Glutamatergic neuron (in vitro differentiated cells): ENCODE results near the gene TICRR. TPM values are rescaled to one million over a fixed set of nuclear protein-coding genes. Genes with fewer than 3 reads are reported as not detected.

Experiments used
- DNase-seq: peaks from one replicate; pipeline ENCODE4 v3.0.0; 2022
- H3K27ac Mint-ChIP-seq: one replicate; pipeline ENCODE4 v1.8.0; 2020; ENCODE audit warnings: mild to moderate bottlenecking, mixed read lengths, inconsistent platforms; ENCODE audit not compliant: unreplicated experiment
- H3K27me3 Mint-ChIP-seq: one replicate; pipeline ENCODE4 v1.8.0; 2020; ENCODE audit warnings: mild to moderate bottlenecking, moderate library complexity, mixed read lengths, inconsistent platforms; ENCODE audit not compliant: unreplicated experiment
- H3K36me3 Mint-ChIP-seq: one replicate; pipeline ENCODE4 v1.8.0; 2020; ENCODE audit warnings: mild to moderate bottlenecking, mixed read lengths, inconsistent platforms; ENCODE audit not compliant: unreplicated experiment
- H3K4me1 Mint-ChIP-seq: one replicate; pipeline ENCODE4 v1.8.0; 2020; ENCODE audit warnings: mild to moderate bottlenecking, low read depth, mixed read lengths, inconsistent platforms; ENCODE audit not compliant: unreplicated experiment
- H3K4me3 Mint-ChIP-seq: one replicate; pipeline ENCODE4 v1.8.0; 2020; ENCODE audit warnings: mild to moderate bottlenecking, mixed read lengths, inconsistent platforms; ENCODE audit not compliant: unreplicated experiment
- H3K9me3 Mint-ChIP-seq: one replicate; pipeline ENCODE4 v1.8.0; 2020; ENCODE audit warnings: mild to moderate bottlenecking, moderate library complexity, mixed read lengths, inconsistent platforms; ENCODE audit not compliant: unreplicated experiment
- total RNA-seq: library from RNA; stranded (reverse); fragmentation: NEBNext Ultra II Directional; extraction: Animal tissue kit (Norgen Biotek cat#: 25700); gene quantifications from one replicate; pipeline ENCODE4 v1.2.1, GENCODE V29; 2021; ENCODE audit not compliant: unreplicated experiment
- TF ChIP-seq, protein P1 (sequence below): fragments of 200-600 bp; sonication (generic); IDR thresholded peaks from one replicate; pipeline ENCODE4 v1.5.0; 2021; ENCODE audit not compliant: partially characterized antibody, unreplicated experiment

Gene TICRR
- total RNA-seq, 1 donor from 2014 or later: 2.7 TPM

DNA sequence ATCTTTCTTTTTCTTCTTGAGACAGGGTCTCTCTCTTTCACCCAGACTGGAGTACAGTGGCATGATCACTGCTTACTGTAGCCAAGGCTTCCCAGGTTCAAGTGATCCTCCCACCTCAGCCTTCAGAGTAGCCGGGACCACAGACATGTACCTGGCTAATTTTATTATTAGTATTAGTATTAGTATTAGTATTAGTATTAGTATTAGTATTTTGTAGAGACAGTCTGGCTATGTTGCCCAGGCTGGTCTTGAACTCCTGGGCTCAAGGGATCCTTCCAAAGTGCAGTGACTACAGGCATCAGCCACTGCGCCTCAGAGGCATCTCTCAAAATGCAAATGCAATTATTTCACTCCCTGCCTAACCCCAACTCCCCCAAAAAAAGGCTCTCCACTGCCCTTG is 78.3 kb downstream of the TICRR start:
- Mint-ChIP-seq H3K9me3 (peaks cover 12% of the 10 kb centered on the region), H3K4me3 (no peak overlapping the region), H3K27ac (no peak overlapping the region), H3K36me3 (peaks cover 4% of the 10 kb centered on the region), H3K27me3 (peaks cover 7% of the 10 kb centered on the region), H3K4me1 (peaks cover 5% of the 10 kb centered on the region)
- DNase-seq: no peak
- TF ChIP-seq, protein P1, sequence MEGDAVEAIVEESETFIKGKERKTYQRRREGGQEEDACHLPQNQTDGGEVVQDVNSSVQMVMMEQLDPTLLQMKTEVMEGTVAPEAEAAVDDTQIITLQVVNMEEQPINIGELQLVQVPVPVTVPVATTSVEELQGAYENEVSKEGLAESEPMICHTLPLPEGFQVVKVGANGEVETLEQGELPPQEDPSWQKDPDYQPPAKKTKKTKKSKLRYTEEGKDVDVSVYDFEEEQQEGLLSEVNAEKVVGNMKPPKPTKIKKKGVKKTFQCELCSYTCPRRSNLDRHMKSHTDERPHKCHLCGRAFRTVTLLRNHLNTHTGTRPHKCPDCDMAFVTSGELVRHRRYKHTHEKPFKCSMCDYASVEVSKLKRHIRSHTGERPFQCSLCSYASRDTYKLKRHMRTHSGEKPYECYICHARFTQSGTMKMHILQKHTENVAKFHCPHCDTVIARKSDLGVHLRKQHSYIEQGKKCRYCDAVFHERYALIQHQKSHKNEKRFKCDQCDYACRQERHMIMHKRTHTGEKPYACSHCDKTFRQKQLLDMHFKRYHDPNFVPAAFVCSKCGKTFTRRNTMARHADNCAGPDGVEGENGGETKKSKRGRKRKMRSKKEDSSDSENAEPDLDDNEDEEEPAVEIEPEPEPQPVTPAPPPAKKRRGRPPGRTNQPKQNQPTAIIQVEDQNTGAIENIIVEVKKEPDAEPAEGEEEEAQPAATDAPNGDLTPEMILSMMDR: no peak

DNA sequence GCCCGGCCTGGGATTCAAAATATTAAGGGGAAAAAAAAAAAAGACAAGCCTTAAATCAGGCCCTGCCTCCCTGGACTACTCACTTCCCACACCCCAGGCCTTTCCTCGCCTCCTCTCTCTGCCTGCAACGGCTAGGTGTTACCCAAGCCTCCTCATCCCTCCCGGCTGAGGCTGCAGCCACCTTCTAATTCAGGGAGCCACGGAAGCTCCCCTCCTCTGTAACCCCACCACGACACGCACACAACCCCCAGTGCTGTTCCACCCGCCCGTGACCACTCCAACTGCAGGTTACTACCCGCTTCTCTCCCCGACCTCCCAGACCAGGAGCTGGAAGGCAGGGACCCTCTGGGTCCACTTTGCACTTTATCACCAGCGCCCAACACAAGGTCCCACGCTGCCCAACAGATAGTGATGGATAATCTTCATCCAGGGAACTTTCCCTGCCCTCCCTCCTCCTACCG is 79.1 kb downstream of the TICRR start:
- Mint-ChIP-seq H3K36me3 (peaks cover 4% of the 10 kb centered on the region), H3K4me1 (peaks cover 5% of the 10 kb centered on the region), H3K9me3 (peaks cover 12% of the 10 kb centered on the region), H3K27me3 (peaks cover 9% of the 10 kb centered on the region), H3K27ac (no peak overlapping the region), H3K4me3 (peak overlapping the region; percentile 79)
- DNase-seq: no peak
- TF ChIP-seq, protein P1: no peak

DNA sequence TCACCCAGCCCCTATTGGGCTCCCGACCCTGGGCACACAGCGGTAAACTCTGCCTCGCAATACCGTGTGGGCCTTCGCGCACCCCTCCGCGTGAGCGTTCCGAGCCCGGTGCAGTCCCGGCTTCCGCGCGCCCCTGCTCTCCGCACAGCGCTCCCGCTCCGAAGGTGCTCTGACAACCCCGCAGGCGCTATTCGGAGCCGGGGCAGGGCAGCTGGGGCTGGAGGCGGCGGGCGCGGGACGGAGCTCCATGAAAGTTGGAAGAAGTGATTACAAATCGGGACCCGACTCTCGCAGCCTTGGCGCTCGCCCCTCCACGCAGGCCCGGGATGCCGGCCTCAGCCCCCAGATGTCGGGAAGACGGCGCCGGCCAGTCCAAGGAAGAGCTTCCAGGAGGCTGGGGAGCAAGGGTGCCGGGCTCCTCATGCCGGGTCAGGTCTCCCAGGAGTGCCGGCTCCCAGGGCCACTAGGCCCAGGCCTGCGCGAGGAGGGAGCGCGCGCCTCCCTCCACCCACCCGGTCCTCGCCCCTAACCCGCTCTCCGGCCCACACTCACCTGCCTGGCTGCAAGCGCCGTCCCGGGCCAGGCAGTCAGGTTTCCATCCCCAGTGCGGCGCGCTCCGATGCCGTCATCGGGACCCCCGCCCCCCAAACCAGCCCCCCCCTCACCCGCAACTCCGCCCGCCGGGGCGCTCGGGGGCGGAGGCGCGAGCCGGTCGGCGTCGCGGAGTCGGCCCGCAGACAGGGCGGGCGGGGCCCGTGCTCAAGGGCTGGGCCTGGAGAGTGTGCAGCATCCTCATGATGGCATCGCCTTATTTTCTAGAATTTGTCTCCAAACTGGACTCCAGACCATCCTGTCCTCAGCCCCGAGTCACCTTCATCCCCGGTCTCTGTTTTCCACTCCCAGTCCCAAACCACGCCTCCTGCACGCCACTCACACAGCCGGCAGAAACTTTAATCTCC is 79.9 kb downstream of the TICRR start, which contains the start of gene KIF7:
Gene KIF7, minus strand, starts transcription at position 621 of the 959 bp plus-strand sequence. CDS start 2,537 bp downstream, outside the sequence.
- H3K27me3 Mint-ChIP-seq: peaks cover 9% of the 10 kb centered on the region
- H3K4me1 Mint-ChIP-seq: peaks cover 5% of the 10 kb centered on the region
- H3K4me3 Mint-ChIP-seq: peak within 1 kb of the TSS; percentile 93
- H3K9me3 Mint-ChIP-seq: peaks cover 10% of the 10 kb centered on the region
- TF ChIP-seq, protein P1: no peak
- peak; percentile 63 for DNase-seq
- peak within 1 kb of the TSS; percentile 8 for H3K27ac Mint-ChIP-seq
- peaks cover 4% of the 10 kb centered on the region for H3K36me3 Mint-ChIP-seq

DNA sequence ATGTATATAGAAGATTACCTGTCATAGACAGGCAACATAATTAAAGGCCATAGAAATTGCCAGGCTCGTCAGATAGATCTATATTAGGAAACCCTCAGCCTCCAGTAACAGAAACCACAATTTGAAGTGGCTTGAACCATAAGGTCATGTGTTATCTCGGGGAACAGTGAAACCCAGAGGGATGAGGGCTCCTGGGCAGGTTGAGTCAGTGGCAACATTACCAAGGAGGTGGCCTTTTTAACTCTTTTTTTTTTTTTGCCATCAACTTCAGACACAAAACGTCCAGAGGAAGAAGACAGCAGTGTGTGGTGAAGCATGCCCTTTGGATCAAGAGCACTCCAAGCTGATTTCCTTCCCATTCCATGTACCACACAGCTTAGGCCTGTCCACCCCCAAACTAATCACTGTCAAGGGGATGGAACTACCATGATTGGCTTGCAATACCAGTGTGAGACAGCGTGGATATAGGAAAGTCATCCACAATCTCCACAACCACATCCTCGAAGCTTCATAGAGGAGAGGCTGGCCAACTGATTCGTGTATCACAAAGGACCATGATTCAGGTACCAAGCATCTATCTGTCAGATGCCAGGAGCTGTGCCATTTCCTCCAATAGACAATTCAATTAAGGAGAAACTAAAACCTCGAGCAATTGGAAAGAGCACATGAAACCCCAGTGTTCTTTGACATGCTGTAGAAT is 81.0 kb downstream of the TICRR start:
- Mint-ChIP-seq H3K9me3 (peaks cover 10% of the 10 kb centered on the region), H3K4me3 (peak overlapping the region; percentile 93), H3K27ac (no peak overlapping the region), H3K36me3 (peaks cover 4% of the 10 kb centered on the region), H3K27me3 (peaks cover 9% of the 10 kb centered on the region), H3K4me1 (peaks cover 5% of the 10 kb centered on the region)
- no peak for DNase-seq
- TF ChIP-seq, protein P1: no peak
